HG02840 (cell line): ENCODE data around the gene PLCH1.

ENCODE experiments used
- ATAC-seq: cut with Tn5 transposase; IDR thresholded peaks from one replicate; pipeline ENCODE4 v1.9.1; 2021; ENCODE audit warnings: mild to moderate bottlenecking, moderate library complexity, moderate number of reproducible peaks; ENCODE audit not compliant: unreplicated experiment, low FRiP score

The PLCH1 gene

DNA sequence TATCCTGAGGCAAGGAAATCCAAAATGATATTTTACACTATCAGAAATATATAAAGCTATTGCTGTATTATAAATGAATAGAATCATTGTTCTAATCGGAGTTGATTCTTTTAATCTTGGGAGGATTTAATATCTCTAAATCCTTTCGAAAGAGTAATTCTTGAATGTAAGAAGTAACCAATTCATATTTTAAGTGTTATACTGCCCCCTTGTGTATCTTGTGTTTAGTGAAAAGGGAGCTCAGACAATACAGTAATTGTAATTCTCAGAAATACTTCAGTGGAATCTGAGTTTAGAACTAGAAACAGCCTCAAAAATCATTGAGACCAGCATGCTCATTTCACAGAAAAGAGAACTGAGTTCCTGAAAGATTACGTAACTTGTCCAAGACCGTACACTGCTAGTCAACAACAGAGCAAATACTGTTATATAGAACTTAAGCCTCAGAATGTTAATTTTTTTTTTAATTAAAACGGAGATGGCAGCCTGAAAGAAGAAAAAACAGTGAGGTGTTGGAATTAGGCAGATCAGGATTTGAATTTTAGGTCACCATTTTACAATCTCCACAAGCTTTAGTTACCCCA, 42.9 kb downstream of the PLCH1 start:
- no peak for ATAC-seq

DNA sequence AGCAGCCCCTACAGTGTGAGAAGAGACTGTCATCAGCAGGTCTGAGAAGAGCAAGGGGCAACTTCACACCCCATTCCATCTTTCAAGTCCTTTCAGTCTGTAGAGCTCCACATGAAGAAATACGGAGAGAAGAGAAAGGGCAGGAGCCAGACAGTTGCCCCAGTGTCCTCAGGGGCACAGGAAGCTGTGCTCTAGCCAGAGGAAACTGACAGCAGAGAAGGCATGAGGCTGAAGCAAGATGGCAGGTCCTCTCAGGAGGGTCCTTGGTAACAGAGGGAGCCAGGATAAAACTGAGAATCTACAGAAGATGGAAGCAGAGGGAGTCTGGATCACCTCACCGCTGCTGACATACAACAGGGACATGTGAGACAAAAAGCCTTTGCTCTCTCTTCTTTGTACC, 47.3 kb downstream of the PLCH1 start:
- ATAC-seq = no peak

GRCh38 chr3:155690921-155691320, 54.0 kb downstream of the PLCH1 start:
- ATAC-seq = no peak

GRCh38 chr3:155688481-155688880, 56.4 kb downstream of the PLCH1 start:
- no peak for ATAC-seq

GRCh38 chr3:155683344-155683720, 61.5 kb downstream of the PLCH1 start:
- no peak for ATAC-seq

- no peak for ATAC-seq
These were observed 62.2 kb downstream of the PLCH1 start for GRCh38 chr3:155682426-155683343.

- ATAC-seq = no peak
These were observed 68.5 kb downstream of the PLCH1 start for GRCh38 chr3:155676252-155676981.

DNA sequence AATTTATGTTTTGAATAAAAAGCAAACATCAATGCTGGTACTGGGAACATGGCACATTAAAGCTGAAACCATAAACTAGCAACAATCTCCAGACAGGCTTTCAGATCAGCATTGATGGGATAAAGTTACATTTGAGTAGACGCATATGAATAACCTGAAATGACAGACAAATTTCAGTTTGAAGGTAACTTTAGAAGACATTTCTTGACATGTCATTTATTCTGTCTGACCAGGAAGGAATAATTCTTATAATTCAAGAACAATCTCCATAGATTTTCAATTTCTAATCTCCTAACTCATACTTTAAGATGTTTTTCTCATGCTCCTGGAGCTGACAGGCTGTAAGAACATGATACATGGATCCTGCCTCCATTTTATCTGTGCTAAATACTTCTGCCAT, 69.8 kb downstream of the PLCH1 start:
- no peak for ATAC-seq

- ATAC-seq = no peak
These were observed 71.5 kb downstream of the PLCH1 start for GRCh38 chr3:155673421-155673820.

DNA sequence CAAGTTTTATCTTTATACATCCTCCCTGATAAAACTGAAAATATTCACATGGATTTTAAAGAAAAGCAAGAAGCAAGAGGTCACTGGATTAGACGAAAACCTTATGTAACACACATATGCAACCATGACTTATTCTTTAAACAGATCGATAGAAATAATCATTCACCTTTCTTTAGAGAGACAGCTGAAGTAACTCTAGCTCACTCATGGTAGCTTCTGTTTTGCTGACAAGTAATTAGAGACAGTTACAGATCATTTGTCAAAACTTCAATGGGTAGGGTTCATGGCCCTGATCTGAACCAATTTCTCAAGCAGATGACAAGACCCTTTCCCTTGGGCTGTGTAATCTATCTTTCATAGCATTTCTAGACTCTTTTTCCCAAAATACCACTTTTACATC, 74.5 kb downstream of the PLCH1 start:
- ATAC-seq = no peak

DNA sequence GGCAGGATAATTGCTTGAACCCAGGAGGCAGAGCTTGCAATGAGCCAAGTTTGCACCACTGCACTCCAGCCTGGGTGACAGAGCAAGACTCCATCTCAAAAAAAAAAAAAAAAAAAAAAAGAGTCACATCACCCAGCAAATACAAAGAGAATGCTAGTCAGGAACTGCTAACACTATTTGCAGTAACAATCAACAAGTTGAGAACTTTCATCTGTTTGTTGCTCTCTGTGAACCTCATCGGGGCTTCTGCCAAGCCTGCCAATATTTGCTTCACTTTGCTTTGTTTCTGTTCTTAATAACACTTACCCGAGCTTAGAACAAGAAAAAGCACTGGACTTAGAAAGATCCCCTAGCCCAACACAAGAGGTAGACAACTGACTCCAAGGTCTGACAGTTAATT, 76.9 kb downstream of the PLCH1 start:
- no peak for ATAC-seq

DNA sequence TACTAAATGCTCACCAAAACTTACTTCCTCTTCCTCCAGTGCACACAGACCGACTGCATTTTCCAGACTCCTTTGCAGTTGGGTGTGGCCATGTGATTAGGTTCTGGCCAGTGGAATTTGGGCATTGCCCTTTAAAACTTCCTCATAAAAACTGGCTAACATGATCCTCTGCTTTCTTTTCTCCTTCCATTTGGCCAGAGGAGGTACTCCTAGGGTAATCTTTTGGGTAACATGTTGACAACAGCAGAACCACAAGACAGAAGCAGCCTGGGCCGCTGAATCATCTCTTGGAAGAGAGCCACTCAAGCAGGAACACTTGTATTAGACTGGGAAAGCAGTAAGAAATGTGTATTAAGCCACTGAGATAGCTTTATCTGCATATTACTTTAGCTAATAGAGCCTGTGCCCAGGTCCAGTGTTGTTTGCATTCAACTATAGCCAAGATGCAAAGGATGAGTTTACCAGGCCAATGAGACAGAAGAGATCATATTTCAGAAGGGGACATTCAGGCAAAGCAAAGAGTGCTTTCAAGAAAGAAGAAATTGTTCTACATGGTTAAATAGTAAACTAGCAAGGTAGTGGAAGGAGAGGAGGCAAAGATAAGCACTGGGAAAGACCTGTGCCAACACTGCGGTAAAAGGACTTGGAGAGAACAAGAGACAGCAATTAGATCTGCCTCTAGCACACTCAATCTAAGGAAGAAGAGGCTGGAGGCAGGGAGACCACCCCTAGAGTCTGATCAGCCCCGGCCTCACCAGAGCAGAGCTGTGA, 79.8 kb downstream of the PLCH1 start:
- ATAC-seq = no peak

DNA sequence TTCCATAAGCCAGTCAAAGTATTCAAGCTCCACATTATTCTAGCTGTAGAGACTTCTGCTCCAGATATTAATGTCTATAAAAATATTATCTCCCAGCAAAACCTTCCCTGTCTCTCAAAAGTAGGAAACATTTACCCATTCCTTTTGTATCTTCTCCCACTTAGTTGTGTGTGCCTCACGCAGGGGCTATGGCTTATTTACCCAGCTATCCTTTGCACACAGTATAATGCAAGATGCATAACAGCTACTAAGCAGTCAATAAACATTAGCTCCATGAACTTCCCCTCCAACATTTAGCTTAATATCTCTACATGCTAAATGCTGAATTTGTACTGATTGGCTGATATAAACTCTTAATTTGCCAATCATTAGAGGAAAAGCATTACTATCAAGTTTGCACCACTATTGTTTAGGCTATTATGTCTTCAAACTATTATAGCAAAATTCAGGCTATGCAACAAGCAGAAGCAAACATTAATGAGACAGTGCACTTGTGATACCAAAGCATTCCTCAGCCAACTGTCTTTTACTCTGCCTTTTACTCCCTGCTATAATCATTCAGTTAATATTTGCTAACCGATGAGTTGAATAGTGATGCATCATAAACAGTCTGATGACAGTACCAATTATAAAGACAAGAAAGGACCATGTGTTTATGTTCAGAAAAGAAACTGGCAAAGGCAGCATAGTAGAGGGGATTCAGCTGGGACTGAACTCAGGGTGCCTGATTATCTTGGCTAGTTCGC, 81.2 kb downstream of the PLCH1 start:
- no peak for ATAC-seq

DNA sequence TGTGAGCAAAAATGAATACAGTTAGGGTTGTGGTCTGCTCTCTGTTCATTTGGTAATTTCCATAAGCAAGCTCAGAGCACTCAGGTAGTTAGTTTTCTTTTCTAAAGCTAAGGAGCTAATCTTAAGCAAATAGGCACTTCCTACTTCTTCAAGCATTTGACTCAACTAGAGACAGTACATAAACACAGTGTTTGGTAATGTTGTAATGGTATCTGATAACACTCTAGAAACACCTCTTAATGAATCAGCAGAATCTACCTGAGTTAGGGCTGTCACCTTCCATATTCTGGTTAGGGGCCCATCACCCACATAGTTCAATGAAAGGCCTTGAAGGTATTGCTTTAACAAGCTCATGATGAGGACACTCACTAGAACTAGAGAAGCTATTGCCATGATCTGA, 83.1 kb downstream of the PLCH1 start:
- ATAC-seq = no peak

- ATAC-seq = no peak
These were observed 83.8 kb downstream of the PLCH1 start for GRCh38 chr3:155661042-155661441.

DNA sequence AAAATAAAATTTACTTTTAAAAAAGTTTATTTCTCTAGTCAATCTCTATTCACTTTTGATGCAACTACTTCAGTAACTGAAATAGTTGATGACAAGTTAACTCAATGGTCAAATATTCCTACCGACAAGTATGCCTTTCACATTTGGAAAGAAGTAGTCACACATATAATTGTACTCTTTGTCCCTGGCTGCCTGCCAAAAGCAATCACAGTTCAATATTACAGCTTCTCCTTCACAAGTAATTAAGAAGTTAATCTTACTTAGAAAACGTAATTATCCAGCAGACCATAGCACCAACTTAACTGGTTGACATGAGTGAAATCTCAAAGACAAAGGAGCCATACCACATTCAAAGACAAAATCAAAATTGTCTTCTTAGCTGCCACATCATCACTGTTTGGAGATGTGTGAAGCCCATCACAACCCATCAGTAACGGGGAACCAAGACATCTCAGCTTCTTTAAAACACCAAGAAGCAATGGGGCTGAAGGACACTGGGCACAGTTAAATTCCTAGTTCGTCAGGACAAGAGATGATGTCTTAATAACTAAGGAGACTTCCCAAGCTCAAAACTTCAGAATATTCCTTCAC, 86.1 kb downstream of the PLCH1 start:
- ATAC-seq = no peak

DNA sequence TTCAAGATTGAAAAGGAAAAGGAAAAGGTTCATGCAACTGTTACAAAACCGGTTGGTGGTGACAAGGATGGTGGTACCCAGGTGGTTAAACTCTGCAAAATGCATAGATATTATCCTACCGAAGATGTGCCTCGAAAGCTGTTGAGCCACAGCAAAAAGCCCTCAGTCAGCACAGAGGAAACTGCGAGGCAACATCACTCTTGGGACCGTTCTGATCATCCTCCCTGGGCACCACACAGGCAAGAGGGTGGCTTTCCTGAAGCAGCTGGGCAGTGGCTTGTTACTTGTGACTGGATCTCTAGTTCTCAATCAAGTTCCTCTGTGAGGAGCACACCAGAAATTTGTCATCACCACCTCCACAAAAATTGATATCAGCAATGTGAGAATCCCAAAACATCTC, 86.9 kb downstream of the PLCH1 start:
- ATAC-seq = no peak

DNA sequence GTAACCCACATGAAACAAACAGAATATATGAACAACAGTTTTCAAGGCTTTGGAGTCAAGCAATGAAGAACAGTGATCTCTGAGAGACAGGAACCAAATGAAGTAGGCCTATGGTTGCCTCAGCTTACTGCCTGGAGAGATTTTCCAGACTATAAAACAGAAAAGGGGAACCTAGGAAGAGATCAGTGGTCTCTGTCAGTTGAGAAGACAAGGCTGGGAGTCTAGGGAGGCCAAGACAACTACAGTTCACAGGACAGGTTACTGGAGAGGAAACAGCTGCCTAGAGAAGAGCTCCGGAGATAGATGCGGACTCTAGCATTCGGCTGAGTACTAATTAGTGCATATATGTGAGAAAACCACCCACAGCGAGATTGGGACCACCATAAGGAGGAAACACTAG, 87.7 kb downstream of the PLCH1 start:
- no peak for ATAC-seq

GRCh38 chr3:155656466-155656865, 88.4 kb downstream of the PLCH1 start:
- ATAC-seq = no peak
